Eye (tissue), 1 donor: ENCODE results near the gene ACP4.
A peak's percentile ranks its signal among the peaks of the same experiment; 100 is the strongest.

ENCODE experiments used
- DNase-seq: peaks from one replicate; pipeline ENCODE4 v3.0.0-alpha.2; 2015

Gene ACP4

GRCh38 chr19:50826492-50827240 is 36.5 kb downstream of the ACP4 start:
- no peak for DNase-seq

DNA sequence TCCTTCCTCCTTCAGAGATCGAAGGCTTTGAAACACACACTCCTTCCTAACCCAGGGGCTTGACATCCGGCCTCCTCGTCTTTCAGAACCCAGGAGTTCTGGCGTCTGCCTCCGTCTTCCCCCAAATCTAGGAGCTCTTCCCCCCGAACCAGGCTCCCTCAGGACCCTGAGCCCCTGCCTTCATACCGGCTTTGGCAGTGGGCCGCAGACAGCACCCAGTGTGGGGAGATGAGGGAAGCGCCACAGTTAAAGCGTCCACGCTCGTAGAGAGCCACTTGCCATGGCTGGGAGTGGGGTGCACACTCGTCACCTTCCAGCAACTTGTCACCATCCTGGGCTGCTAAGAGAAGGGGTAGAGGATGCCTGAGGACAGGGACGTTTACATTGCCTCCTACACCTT is 37.3 kb downstream of the ACP4 start:
- no peak for DNase-seq

DNA sequence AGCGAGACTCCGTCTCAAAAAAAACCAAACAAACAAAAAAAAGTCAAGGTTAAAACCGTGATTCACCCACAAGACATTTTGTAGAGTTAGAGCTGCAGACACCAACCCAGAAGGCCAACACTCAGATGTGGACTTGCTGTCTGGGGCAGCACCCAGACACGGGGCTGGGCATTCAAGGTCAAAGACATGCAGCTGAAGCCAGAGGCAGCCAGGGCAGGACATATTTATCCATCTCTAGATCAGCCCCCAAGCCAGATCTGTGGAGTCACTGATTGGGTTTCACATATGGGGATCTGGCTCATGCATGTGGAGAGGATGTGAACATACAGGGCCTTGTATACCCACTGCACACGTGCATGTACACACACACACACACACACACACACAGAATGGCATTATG is 39.6 kb downstream of the ACP4 start:
- DNase-seq, result no peak

GRCh38 chr19:50830266-50831025 is 40.2 kb downstream of the ACP4 start:
- no peak for DNase-seq

GRCh38 chr19:50831026-50831396 is 40.8 kb downstream of the ACP4 start:
- no peak for DNase-seq

- DNase-seq, result no peak
Measured at GRCh38 chr19:50832666-50833065, 42.5 kb downstream of the ACP4 start.

GRCh38 chr19:50833117-50833801 is 43.0 kb downstream of the ACP4 start, which contains the start of gene KLK15:
Gene KLK15, minus strand, starts transcription at chr19:50833574. Its CDS starts 2,082 bp downstream, at chr19:50831492.
- DNase-seq, result no peak

GRCh38 chr19:50833802-50834167 is 43.6 kb downstream of the ACP4 start:
- no peak for DNase-seq

- no peak for DNase-seq
Measured at GRCh38 chr19:50835103-50835784, 45.0 kb downstream of the ACP4 start.

DNA sequence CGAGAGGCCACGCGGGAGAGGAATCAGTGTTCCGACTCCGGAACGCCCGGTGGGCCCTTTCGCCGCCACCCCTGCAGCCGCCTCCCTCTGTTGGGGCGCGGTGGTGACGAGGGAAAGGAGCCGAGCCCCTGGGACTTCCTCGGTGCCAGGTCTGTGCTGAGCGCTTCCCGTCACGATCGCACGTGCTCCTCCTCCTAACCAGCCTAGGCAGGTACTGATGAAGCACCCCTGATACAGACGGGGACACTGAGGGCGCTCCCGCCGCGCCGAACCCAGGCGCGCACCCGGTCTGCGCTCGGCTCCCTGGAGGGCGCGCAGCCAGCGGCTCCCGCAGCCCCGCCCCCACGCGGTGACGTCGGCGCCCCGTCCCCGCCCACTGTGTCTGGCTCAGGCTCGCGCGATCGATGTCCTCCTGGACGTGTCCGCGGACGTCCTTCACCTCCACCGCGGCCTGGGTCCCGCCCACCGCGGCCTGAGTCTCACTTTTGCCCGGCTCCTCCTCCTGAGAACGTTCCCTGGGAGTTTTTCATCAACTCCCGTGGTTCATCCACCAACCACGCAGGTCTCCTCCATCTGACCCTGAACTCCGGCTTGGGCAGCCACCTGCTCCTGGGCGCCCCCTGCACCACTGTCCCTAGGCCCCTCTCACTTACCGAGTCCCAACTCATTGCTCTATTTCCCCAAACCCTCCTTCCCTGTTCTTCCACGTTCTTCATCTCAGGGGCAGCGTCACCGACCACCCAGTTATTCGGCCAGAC is 45.7 kb downstream of the ACP4 start:
- peak; percentile 91 for DNase-seq

DNA sequence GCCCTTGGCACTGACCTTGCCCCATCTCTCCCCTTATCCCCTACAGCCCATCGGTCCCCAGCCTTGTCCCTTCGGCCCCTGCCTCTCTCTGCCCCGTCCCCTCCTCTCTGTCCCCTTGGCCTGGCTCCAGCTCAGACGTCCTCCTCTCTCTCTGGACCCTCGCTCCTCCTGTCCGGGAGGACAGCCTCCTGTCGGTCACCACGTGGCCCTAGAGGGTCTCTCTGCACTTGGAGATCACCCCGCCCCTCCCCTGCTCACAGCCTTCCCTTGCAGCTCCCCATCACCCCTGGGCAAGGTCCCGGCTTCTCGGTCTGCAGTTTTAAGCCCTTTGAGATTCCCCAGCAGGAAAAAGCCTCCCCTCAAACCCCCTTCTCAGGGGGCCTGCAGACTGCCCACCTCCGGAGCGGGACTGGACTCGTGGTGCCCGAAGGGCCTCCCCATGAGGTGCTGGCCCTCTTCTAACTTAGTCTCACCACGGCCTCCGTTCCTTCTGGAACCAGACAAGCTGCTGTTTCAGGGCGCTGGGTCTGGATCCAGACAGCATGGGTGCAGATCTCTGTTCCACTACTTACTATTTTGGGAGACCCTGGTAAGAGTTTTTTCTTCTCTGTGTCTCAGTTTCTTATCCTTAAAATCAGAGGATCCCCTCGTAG is 46.5 kb downstream of the ACP4 start:
- DNase-seq, result peak; percentile 25

- DNase-seq, result no peak
Measured at GRCh38 chr19:50837300-50837699, 47.1 kb downstream of the ACP4 start.

DNA sequence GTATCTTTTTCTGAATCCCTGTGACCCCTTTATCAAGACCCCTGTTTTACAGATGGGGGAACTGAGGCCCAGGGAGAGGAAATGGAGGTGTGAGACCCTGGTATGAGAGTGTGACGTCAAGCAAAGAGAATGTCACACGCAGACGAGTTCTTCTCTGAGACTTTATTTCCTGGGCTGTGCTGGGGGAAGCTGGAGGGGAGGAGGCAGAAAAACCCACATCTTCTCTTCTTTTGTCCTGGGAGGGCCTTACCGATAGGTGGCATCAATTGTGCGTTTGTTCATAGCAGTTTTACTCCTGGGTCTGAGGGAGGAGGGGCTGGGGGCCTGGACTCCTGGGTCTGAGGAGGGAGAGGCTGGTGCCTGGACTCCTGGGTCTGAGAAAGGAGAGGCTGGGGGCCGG is 48.0 kb downstream of the ACP4 start:
- DNase-seq, result no peak

GRCh38 chr19:50839712-50840655 is 49.8 kb downstream of the ACP4 start:
- no peak for DNase-seq

DNA sequence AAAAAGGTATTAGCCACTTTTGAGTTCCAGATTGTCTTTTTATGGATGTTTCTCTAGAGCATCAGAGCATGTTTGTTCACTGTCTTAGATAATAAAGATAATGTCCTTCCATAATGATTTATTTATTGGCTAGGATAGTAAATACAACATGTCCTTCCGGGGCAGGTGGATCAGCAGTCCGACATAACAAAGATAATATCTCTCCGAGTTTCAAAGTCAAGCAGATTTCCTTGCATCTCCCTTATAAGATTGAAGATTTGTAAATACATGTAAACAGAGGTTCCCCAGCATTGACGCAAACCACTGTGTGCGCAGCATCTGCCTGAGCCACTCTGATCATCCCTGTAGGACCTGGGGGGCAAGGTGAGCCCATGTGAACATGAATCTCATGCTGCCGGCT is 51.9 kb downstream of the ACP4 start:
- DNase-seq, result no peak

DNA sequence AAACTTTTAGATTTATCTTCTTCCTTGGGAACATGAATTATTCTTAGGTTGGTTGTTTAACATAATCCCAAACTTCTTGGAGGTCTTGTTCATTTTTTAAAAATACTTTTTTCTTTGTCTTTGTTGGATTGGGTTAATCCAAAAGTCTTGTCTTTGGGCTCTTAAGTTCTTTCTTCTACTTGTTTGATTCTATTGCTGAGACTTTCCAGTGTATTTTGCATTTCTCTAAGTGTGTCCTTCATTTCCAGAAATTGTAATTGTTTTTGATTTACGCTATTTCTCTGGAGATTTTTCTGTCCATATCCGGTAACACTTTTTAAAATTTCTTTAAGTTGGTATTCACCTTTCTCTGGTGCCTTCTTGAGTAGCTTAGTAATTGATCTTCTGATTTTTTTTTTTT is 53.0 kb downstream of the ACP4 start:
- DNase-seq, result no peak

GRCh38 chr19:50843701-50844221 is 53.5 kb downstream of the ACP4 start:
- DNase-seq, result no peak

- peak; percentile 24 for DNase-seq
Measured at GRCh38 chr19:50844296-50844935, 54.2 kb downstream of the ACP4 start.
